Activated naive CD8-positive, alpha-beta T cell treated with anti-CD3 and anti-CD28 coated beads, Interleukin-2, amount 50 U/mL, for 24 hours (primary cell): Measurements from ENCODE around the gene CPXM2.

Experiments
- ATAC-seq: fragments of 150-1000 bp; cut with Tn5 transposase; one replicate; pipeline ENCODE4 v1.10.0; 2021
- DNase-seq: peaks from one replicate; pipeline ENCODE4 v3.0.0; 2021
- H3K27ac Mint-ChIP-seq: one replicate; pipeline ENCODE4 v1.8.0; 2021; ENCODE audit warnings: mild to moderate bottlenecking, mixed read lengths
- H3K27me3 Mint-ChIP-seq: one replicate; pipeline ENCODE4 v1.8.0; 2021; ENCODE audit warnings: mixed read lengths
- H3K36me3 Mint-ChIP-seq: one replicate; pipeline ENCODE4 v1.8.0; 2021; ENCODE audit warnings: low read depth, mixed read lengths
- H3K4me1 Mint-ChIP-seq: one replicate; pipeline ENCODE4 v1.8.0; 2021; ENCODE audit warnings: mixed read lengths
- H3K4me3 Mint-ChIP-seq: one replicate; pipeline ENCODE4 v1.8.0; 2021; ENCODE audit warnings: mild to moderate bottlenecking, moderate library complexity, mixed read lengths
- H3K9me3 Mint-ChIP-seq: one replicate; pipeline ENCODE4 v1.8.0; 2021; ENCODE audit warnings: mixed read lengths

The CPXM2 gene

GRCh38 chr10:123778719-123779517 lies 112.7 kb downstream of the CPXM2 start:
- Mint-ChIP-seq H3K9me3 (no peaks in the 10 kb centered on the region), H3K36me3 (no peaks in the 10 kb centered on the region), H3K4me3 (no peak overlapping the region), H3K27ac (no peak overlapping the region), H3K27me3 (peaks cover 38% of the 10 kb centered on the region), H3K4me1 (no peaks in the 10 kb centered on the region)
- DNase-seq (no peak), ATAC-seq (no peak)

GRCh38 chr10:123777881-123778280 lies 113.7 kb downstream of the CPXM2 start:
- ATAC-seq (no peak), DNase-seq (no peak)
- H3K9me3 Mint-ChIP-seq = peaks cover 5% of the 10 kb centered on the region
- H3K36me3 Mint-ChIP-seq = peaks cover 6% of the 10 kb centered on the region
- no peak overlapping the region for H3K27ac Mint-ChIP-seq
- peaks cover 5% of the 10 kb centered on the region for H3K4me1 Mint-ChIP-seq
- peaks cover 37% of the 10 kb centered on the region for H3K27me3 Mint-ChIP-seq
- H3K4me3 Mint-ChIP-seq = no peak overlapping the region

GRCh38 chr10:123774132-123774742 lies 117.4 kb downstream of the CPXM2 start:
- DNase-seq (no peak), ATAC-seq (no peak)
- Mint-ChIP-seq H3K4me1 (peaks cover 5% of the 10 kb centered on the region), H3K27me3 (peaks cover 19% of the 10 kb centered on the region), H3K27ac (no peak overlapping the region), H3K4me3 (no peak overlapping the region), H3K36me3 (peaks cover 8% of the 10 kb centered on the region), H3K9me3 (peaks cover 10% of the 10 kb centered on the region)

- peaks cover 8% of the 10 kb centered on the region for H3K36me3 Mint-ChIP-seq
- H3K9me3 Mint-ChIP-seq = peaks cover 10% of the 10 kb centered on the region
- no peak for ATAC-seq
- H3K4me1 Mint-ChIP-seq = peaks cover 5% of the 10 kb centered on the region
- H3K27me3 Mint-ChIP-seq = peaks cover 15% of the 10 kb centered on the region
- H3K4me3 Mint-ChIP-seq = peak overlapping the region; percentile 40
- DNase-seq = peak; percentile 5
- H3K27ac Mint-ChIP-seq = peak overlapping the region; percentile 85
Measured at GRCh38 chr10:123772645-123773508, 118.7 kb downstream of the CPXM2 start.

- Mint-ChIP-seq H3K4me1 (peaks cover 5% of the 10 kb centered on the region), H3K27ac (peak overlapping the region; percentile 85), H3K4me3 (no peak overlapping the region), H3K27me3 (peaks cover 15% of the 10 kb centered on the region), H3K9me3 (peaks cover 10% of the 10 kb centered on the region), H3K36me3 (peaks cover 8% of the 10 kb centered on the region)
- DNase-seq (no peak), ATAC-seq (no peak)
Measured at GRCh38 chr10:123771877-123772644, 119.5 kb downstream of the CPXM2 start.

- ATAC-seq (no peak), DNase-seq (no peak)
- Mint-ChIP-seq H3K27ac (no peak overlapping the region), H3K4me3 (no peak overlapping the region), H3K9me3 (peaks cover 10% of the 10 kb centered on the region), H3K36me3 (peaks cover 8% of the 10 kb centered on the region), H3K4me1 (peaks cover 5% of the 10 kb centered on the region), H3K27me3 (peaks cover 22% of the 10 kb centered on the region)
Measured at GRCh38 chr10:123769647-123770046, 122.0 kb downstream of the CPXM2 start.

GRCh38 chr10:123766761-123767160 lies 124.8 kb downstream of the CPXM2 start:
- Mint-ChIP-seq H3K4me3 (no peak overlapping the region), H3K4me1 (no peaks in the 10 kb centered on the region), H3K36me3 (no peaks in the 10 kb centered on the region), H3K27ac (no peak overlapping the region), H3K9me3 (peaks cover 5% of the 10 kb centered on the region), H3K27me3 (peaks cover 28% of the 10 kb centered on the region)
- DNase-seq = no peak
- no peak for ATAC-seq

GRCh38 chr10:123766012-123766411 lies 125.6 kb downstream of the CPXM2 start:
- Mint-ChIP-seq H3K9me3 (peaks cover under 1% of the 10 kb centered on the region), H3K36me3 (no peaks in the 10 kb centered on the region), H3K27ac (no peak overlapping the region), H3K4me3 (no peak overlapping the region), H3K27me3 (peaks cover 26% of the 10 kb centered on the region), H3K4me1 (no peaks in the 10 kb centered on the region)
- no peak for DNase-seq
- ATAC-seq = no peak

GRCh38 chr10:123761666-123762230 lies 129.9 kb downstream of the CPXM2 start:
- Mint-ChIP-seq H3K4me3 (no peak overlapping the region), H3K27ac (no peak overlapping the region), H3K4me1 (no peaks in the 10 kb centered on the region), H3K9me3 (no peaks in the 10 kb centered on the region), H3K36me3 (no peaks in the 10 kb centered on the region), H3K27me3 (peaks cover 21% of the 10 kb centered on the region)
- DNase-seq (no peak), ATAC-seq (no peak)

- H3K27ac Mint-ChIP-seq = no peak overlapping the region
- ATAC-seq = no peak
- DNase-seq = no peak
- H3K9me3 Mint-ChIP-seq = no peaks in the 10 kb centered on the region
- H3K4me3 Mint-ChIP-seq = no peak overlapping the region
- H3K36me3 Mint-ChIP-seq = no peaks in the 10 kb centered on the region
- peaks cover 16% of the 10 kb centered on the region for H3K27me3 Mint-ChIP-seq
- no peaks in the 10 kb centered on the region for H3K4me1 Mint-ChIP-seq
Measured at GRCh38 chr10:123761038-123761428, 130.6 kb downstream of the CPXM2 start.

GRCh38 chr10:123760356-123761037 lies 131.1 kb downstream of the CPXM2 start:
- Mint-ChIP-seq H3K9me3 (no peaks in the 10 kb centered on the region), H3K27me3 (peaks cover 11% of the 10 kb centered on the region), H3K27ac (no peak overlapping the region), H3K4me3 (no peak overlapping the region), H3K4me1 (no peaks in the 10 kb centered on the region), H3K36me3 (no peaks in the 10 kb centered on the region)
- ATAC-seq (no peak), DNase-seq (no peak)

- ATAC-seq (no peak), DNase-seq (no peak)
- H3K27me3 Mint-ChIP-seq = peaks cover 13% of the 10 kb centered on the region
- H3K36me3 Mint-ChIP-seq = no peaks in the 10 kb centered on the region
- no peak overlapping the region for H3K27ac Mint-ChIP-seq
- H3K4me1 Mint-ChIP-seq = no peaks in the 10 kb centered on the region
- H3K9me3 Mint-ChIP-seq = no peaks in the 10 kb centered on the region
- no peak overlapping the region for H3K4me3 Mint-ChIP-seq
Measured at GRCh38 chr10:123759501-123760031, 132.0 kb downstream of the CPXM2 start.

- Mint-ChIP-seq H3K36me3 (no peaks in the 10 kb centered on the region), H3K27me3 (peaks cover 16% of the 10 kb centered on the region)
- DNase-seq = no peak
Measured at GRCh38 chr10:123759041-123759440, 132.6 kb downstream of the CPXM2 start.

More at GRCh38 chr10:123759041-123759440, 132.6 kb downstream of the CPXM2 start:
- Mint-ChIP-seq H3K27ac (no peak overlapping the region), H3K4me1 (no peaks in the 10 kb centered on the region), H3K4me3 (no peak overlapping the region), H3K9me3 (no peaks in the 10 kb centered on the region)
- ATAC-seq = no peak
